Measurements from ENCODE around the gene MEG3.

DNA sequence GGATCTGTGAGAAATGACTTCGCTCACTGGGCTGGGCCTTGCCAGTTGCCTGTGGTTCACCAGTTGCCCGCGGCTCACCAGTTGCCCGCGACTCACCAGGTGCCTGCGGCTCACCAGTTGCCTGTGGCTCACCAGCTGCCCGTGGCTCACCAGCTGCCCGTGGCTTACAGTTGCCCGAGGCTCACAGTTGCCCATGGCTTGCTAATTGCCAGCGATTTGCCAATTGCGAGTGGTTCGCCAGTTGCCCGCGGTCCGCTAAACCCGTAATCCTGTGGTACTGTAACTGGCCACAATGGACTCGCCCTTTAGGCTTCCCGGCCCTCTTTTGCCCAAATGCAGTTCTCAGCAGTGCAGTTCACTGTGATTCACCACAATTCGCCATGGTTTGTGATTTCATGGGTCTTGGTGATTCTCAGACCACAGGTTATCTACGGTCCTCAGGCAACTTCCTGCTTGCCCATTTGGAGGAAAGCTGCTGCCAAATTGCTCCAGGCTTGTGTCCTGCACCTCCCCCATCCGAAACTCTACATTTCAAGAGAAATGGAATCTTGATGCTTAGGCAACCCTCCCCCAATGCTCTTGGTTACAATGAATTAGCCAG, 15.0 kb upstream of the MEG3 start:
- TF ChIP-seq POLR2AphosphoS5 (IDR thresholded peaks at IDR 0.05) (no peak), EP300 (IDR thresholded peaks at IDR 0.05) (no peak)
- TF ChIP-seq, protein P1, sequence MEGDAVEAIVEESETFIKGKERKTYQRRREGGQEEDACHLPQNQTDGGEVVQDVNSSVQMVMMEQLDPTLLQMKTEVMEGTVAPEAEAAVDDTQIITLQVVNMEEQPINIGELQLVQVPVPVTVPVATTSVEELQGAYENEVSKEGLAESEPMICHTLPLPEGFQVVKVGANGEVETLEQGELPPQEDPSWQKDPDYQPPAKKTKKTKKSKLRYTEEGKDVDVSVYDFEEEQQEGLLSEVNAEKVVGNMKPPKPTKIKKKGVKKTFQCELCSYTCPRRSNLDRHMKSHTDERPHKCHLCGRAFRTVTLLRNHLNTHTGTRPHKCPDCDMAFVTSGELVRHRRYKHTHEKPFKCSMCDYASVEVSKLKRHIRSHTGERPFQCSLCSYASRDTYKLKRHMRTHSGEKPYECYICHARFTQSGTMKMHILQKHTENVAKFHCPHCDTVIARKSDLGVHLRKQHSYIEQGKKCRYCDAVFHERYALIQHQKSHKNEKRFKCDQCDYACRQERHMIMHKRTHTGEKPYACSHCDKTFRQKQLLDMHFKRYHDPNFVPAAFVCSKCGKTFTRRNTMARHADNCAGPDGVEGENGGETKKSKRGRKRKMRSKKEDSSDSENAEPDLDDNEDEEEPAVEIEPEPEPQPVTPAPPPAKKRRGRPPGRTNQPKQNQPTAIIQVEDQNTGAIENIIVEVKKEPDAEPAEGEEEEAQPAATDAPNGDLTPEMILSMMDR (IDR thresholded peaks at IDR 0.05) = no peak
